GM23338 (cell line): ENCODE data around the gene PCP4L1. TPM values are rescaled to one million over a fixed set of nuclear protein-coding genes. Genes with fewer than 3 reads are reported as not detected.

ENCODE experiments used
- ATAC-seq: fragments of 200-7000 bp; cut with Tn5 transposase; 3 replicates; pipeline ENCODE4 v1.9.1; 2020
- DNase-seq: peaks from one replicate; pipeline ENCODE4 v3.0.0-alpha.2; 2015; ENCODE audit warnings: low spot score
- H2AFZ ChIP-seq: fragments of 200-600 bp; sonication (generic); 2 replicates; pipeline ENCODE4 v1.8.0; 2016; ENCODE audit warnings: antibody characterized with exemption, mild to moderate bottlenecking, moderate library complexity
- H3F3A ChIP-seq: fragments of 200-600 bp; sonication (generic); replicated peaks from 2 replicates; pipeline ENCODE4 v1.8.0; 2017; ENCODE audit warnings: antibody characterized with exemption, mixed run types, low read depth
- H3K27ac ChIP-seq: fragments of 200-600 bp; sonication (generic); 2 replicates; pipeline ENCODE4 v1.6.1; 2016; ENCODE audit warnings: low read depth
- H3K27me3 ChIP-seq: fragments of 200-600 bp; sonication (generic); 2 replicates; pipeline ENCODE4 v1.8.0; 2016; ENCODE audit warnings: mild to moderate bottlenecking, mixed run types, moderate library complexity; ENCODE audit not compliant: insufficient read depth
- H3K36me3 ChIP-seq: fragments of 200-600 bp; sonication (generic); 2 replicates; pipeline ENCODE4 v1.8.0; 2016; ENCODE audit warnings: mild to moderate bottlenecking; ENCODE audit not compliant: insufficient read depth
- H3K4me1 ChIP-seq: fragments of 200-600 bp; sonication (generic); 2 replicates; pipeline ENCODE4 v1.8.0; 2016; ENCODE audit warnings: mild to moderate bottlenecking, moderate library complexity; ENCODE audit not compliant: insufficient read depth
- H3K4me2 ChIP-seq: fragments of 200-600 bp; sonication (generic); 2 replicates; pipeline ENCODE4 v1.7.1; 2017; ENCODE audit warnings: mixed run types
- H3K4me3 ChIP-seq: fragments of 200-600 bp; sonication (generic); 2 replicates; pipeline ENCODE4 v1.6.1; 2016; ENCODE audit warnings: mixed run types
- H3K79me2 ChIP-seq: fragments of 200-600 bp; sonication (generic); replicated peaks from 2 replicates; pipeline ENCODE4 v1.8.0; 2017; ENCODE audit warnings: mild to moderate bottlenecking; ENCODE audit not compliant: insufficient read depth
- H3K9me2 ChIP-seq: fragments of 200-600 bp; sonication (generic); 2 replicates; pipeline ENCODE4 v1.8.0; 2017; ENCODE audit not compliant: insufficient read depth
- H4K20me1 ChIP-seq: fragments of 200-600 bp; sonication (generic); replicated peaks from 2 replicates; pipeline ENCODE4 v1.8.0; 2017; ENCODE audit warnings: mild to moderate bottlenecking; ENCODE audit not compliant: insufficient read depth
- H3K27ac Mint-ChIP-seq: 2 replicates; pipeline ENCODE4 v1.8.0; 2020; ENCODE audit warnings: inconsistent platforms, mild to moderate bottlenecking, moderate library complexity, mixed read lengths
- H3K27me3 Mint-ChIP-seq: 3 replicates; pipeline ENCODE4 v1.8.0; 2022; ENCODE audit warnings: low read depth, mild to moderate bottlenecking, moderate library complexity, mixed read lengths, inconsistent platforms; ENCODE audit not compliant: insufficient read depth, poor library complexity
- H3K36me3 Mint-ChIP-seq: 3 replicates; pipeline ENCODE4 v1.8.0; 2021; ENCODE audit warnings: low read depth, mild to moderate bottlenecking, inconsistent platforms, moderate library complexity, mixed read lengths
- H3K4me1 Mint-ChIP-seq: 3 replicates; pipeline ENCODE4 v1.8.0; 2020; ENCODE audit warnings: mild to moderate bottlenecking, inconsistent platforms, mixed read lengths
- H3K4me3 Mint-ChIP-seq: 3 replicates; pipeline ENCODE4 v1.8.0; 2021; ENCODE audit warnings: moderate library complexity, mild to moderate bottlenecking, inconsistent platforms, mixed read lengths
- H3K9me3 Mint-ChIP-seq: 3 replicates; pipeline ENCODE4 v1.8.0; 2020; ENCODE audit warnings: moderate library complexity, mild to moderate bottlenecking, inconsistent platforms, mixed read lengths
- CREB1 ChIP-seq: fragments of 250-450 bp; sonication (Bioruptor Pico); IDR thresholded peaks from 2 replicates; pipeline ENCODE4 v1.5.0; 2020; ENCODE audit warnings: low read depth, mild to moderate bottlenecking, moderate library complexity
- EZH2phosphoT487 ChIP-seq: fragments of 200-600 bp; sonication (generic); IDR thresholded peaks from one replicate; pipeline ENCODE4 v1.8.1; 2018; ENCODE audit warnings: antibody characterized with exemption; ENCODE audit not compliant: unreplicated experiment
- JUNB ChIP-seq: IDR thresholded peaks from one replicate; pipeline ENCODE4 v1.6.1; 2016; ENCODE audit warnings: antibody characterized with exemption; ENCODE audit not compliant: unreplicated experiment
- NANOG ChIP-seq: IDR thresholded peaks from 2 replicates; pipeline ENCODE4 v1.6.1; 2016; ENCODE audit warnings: antibody characterized with exemption, borderline replicate concordance
- POLR2AphosphoS5 ChIP-seq: IDR thresholded peaks from 2 replicates; pipeline ENCODE4 v1.6.1; 2016; ENCODE audit warnings: antibody characterized with exemption, low read depth
- REST ChIP-seq: IDR thresholded peaks from one replicate; pipeline ENCODE4 v1.6.1; 2018; ENCODE audit warnings: antibody characterized with exemption; ENCODE audit not compliant: unreplicated experiment
- STAT1 ChIP-seq: IDR thresholded peaks from one replicate; pipeline ENCODE4 v1.6.1; 2016; ENCODE audit warnings: antibody characterized with exemption; ENCODE audit not compliant: unreplicated experiment
- ZNF114 ChIP-seq: fragments of 250-450 bp; sonication (Bioruptor Pico); IDR thresholded peaks from 2 replicates; pipeline ENCODE4 v1.5.0; 2020; ENCODE audit warnings: mild to moderate bottlenecking, moderate library complexity
- ZNF331 ChIP-seq: fragments of 250-450 bp; sonication (Bioruptor Pico); IDR thresholded peaks from 2 replicates; pipeline ENCODE4 v1.5.0; 2020; ENCODE audit warnings: low read depth, mild to moderate bottlenecking, moderate library complexity
- polyA plus RNA-seq: library from polyadenylated mRNA; unstranded; fragments of >200 nt; fragmentation: Nextera tagmentation; extraction: Ambion mirVana; gene quantifications from 2 replicates; pipeline ENCODE4 v1.2.1, GENCODE V29; 2016
- total RNA-seq: library from RNA; depleted of rRNA; stranded (reverse); fragments of >200 nt; shearing (Covaris generic); gene quantifications from 2 replicates; pipeline ENCODE4 v1.2.3, GENCODE V29; 2014
- TF ChIP-seq, protein P1 (sequence below): fragments of 250-450 bp; sonication (Bioruptor Pico); IDR thresholded peaks from 2 replicates; pipeline ENCODE4 v1.5.0; 2020; ENCODE audit warnings: mild to moderate bottlenecking, moderate library complexity

The PCP4L1 gene
- total and polyA plus RNA-seq, 2 experiments from 2014 or later, result 1.4 to 1.7 TPM

GRCh38 chr1:161219078-161219892, 39.3 kb upstream of the PCP4L1 start:
- H3K27ac Mint-ChIP-seq, result no peak overlapping the region
- H3K36me3 Mint-ChIP-seq, result peaks cover 9% of the 10 kb centered on the region
- Histone ChIP-seq H3K27me3 (no peaks in the 10 kb centered on the region), H2AFZ (no peak overlapping the region; the same call in 1 of the 2 replicates), H3F3A (0 out of 2 replicates have a peak, but pooled peaks cover 6% of the 10 kb centered on the region), H4K20me1 (no peaks in the 10 kb centered on the region), H3K4me2 (no peak overlapping the region), H3K27ac (no peak overlapping the region), H3K4me3 (no peak overlapping the region), H3K9me2 (no peaks in the 10 kb centered on the region), H3K4me1 (peaks cover 22% of the 10 kb centered on the region), H3K36me3 (peaks cover 3% of the 10 kb centered on the region; the same call in 1 of the 2 replicates), H3K79me2 (no peaks in the 10 kb centered on the region)
- peaks cover 15% of the 10 kb centered on the region for H3K27me3 Mint-ChIP-seq
- no peak for ATAC-seq
- DNase-seq, result no peak
- peaks cover 34% of the 10 kb centered on the region for H3K4me1 Mint-ChIP-seq
- no peak overlapping the region for H3K4me3 Mint-ChIP-seq
- TF ChIP-seq JUNB, result no peak
- TF ChIP-seq CREB1 (CRISPR knock-in tag), result no peak
- TF ChIP-seq REST, result no peak
- TF ChIP-seq POLR2AphosphoS5, result no peak
- no peak for TF ChIP-seq NANOG
- no peaks in the 10 kb centered on the region; the same call in 2 of the 3 replicates for H3K9me3 Mint-ChIP-seq

- TF ChIP-seq JUNB (no peak), ZNF331 (no peak), EZH2phosphoT487 (no peak), CREB1 (CRISPR knock-in tag) (no peak), STAT1 (no peak), POLR2AphosphoS5 (no peak), NANOG (no peak), ZNF114 (CRISPR knock-in tag) (no peak)
- TF ChIP-seq, protein P1, sequence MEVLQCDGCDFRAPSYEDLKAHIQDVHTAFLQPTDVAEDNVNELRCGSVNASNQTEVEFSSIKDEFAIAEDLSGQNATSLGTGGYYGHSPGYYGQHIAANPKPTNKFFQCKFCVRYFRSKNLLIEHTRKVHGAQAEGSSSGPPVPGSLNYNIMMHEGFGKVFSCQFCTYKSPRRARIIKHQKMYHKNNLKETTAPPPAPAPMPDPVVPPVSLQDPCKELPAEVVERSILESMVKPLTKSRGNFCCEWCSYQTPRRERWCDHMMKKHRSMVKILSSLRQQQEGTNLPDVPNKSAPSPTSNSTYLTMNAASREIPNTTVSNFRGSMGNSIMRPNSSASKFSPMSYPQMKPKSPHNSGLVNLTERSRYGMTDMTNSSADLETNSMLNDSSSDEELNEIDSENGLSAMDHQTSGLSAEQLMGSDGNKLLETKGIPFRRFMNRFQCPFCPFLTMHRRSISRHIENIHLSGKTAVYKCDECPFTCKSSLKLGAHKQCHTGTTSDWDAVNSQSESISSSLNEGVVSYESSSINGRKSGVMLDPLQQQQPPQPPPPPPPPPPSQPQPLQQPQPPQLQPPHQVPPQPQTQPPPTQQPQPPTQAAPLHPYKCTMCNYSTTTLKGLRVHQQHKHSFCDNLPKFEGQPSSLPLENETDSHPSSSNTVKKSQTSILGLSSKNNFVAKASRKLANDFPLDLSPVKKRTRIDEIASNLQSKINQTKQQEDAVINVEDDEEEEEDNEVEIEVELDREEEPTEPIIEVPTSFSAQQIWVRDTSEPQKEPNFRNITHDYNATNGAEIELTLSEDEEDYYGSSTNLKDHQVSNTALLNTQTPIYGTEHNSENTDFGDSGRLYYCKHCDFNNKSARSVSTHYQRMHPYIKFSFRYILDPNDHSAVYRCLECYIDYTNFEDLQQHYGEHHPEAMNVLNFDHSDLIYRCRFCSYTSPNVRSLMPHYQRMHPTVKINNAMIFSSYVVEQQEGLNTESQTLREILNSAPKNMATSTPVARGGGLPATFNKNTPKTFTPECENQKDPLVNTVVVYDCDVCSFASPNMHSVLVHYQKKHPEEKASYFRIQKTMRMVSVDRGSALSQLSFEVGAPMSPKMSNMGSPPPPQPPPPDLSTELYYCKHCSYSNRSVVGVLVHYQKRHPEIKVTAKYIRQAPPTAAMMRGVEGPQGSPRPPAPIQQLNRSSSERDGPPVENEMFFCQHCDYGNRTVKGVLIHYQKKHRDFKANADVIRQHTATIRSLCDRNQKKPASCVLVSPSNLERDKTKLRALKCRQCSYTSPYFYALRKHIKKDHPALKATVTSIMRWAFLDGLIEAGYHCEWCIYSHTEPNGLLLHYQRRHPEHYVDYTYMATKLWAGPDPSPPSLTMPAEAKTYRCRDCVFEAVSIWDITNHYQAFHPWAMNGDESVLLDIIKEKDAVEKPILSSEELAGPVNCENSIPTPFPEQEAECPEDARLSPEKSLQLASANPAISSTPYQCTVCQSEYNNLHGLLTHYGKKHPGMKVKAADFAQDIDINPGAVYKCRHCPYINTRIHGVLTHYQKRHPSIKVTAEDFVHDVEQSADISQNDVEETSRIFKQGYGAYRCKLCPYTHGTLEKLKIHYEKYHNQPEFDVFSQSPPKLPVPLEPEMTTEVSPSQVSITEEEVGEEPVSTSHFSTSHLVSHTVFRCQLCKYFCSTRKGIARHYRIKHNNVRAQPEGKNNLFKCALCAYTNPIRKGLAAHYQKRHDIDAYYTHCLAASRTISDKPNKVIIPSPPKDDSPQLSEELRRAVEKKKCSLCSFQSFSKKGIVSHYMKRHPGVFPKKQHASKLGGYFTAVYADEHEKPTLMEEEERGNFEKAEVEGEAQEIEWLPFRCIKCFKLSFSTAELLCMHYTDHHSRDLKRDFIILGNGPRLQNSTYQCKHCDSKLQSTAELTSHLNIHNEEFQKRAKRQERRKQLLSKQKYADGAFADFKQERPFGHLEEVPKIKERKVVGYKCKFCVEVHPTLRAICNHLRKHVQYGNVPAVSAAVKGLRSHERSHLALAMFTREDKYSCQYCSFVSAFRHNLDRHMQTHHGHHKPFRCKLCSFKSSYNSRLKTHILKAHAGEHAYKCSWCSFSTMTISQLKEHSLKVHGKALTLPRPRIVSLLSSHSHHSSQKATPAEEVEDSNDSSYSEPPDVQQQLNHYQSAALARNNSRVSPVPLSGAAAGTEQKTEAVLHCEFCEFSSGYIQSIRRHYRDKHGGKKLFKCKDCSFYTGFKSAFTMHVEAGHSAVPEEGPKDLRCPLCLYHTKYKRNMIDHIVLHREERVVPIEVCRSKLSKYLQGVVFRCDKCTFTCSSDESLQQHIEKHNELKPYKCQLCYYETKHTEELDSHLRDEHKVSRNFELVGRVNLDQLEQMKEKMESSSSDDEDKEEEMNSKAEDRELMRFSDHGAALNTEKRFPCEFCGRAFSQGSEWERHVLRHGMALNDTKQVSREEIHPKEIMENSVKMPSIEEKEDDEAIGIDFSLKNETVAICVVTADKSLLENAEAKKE (CRISPR knock-in tag), result no peak
Measured at GRCh38 chr1:161220002-161220401, 38.5 kb upstream of the PCP4L1 start.

More at GRCh38 chr1:161220002-161220401, 38.5 kb upstream of the PCP4L1 start:
- Mint-ChIP-seq H3K4me3 (no peak overlapping the region), H3K36me3 (peaks cover 4% of the 10 kb centered on the region; the same call in 2 of the 3 replicates), H3K4me1 (peaks cover 34% of the 10 kb centered on the region), H3K27me3 (peaks cover 15% of the 10 kb centered on the region), H3K27ac (no peak overlapping the region), H3K9me3 (no peaks in the 10 kb centered on the region; the same call in 2 of the 3 replicates)
- no peaks in the 10 kb centered on the region for H3K79me2 ChIP-seq
- H3K4me3 ChIP-seq, result no peak overlapping the region
- no peak overlapping the region for H3K27ac ChIP-seq
- no peaks in the 10 kb centered on the region for H3K9me2 ChIP-seq
- no peak for ATAC-seq
- 0 out of 2 replicates have a peak, but pooled peaks cover 3% of the 10 kb centered on the region for H3F3A ChIP-seq
- H4K20me1 ChIP-seq, result no peaks in the 10 kb centered on the region
- H3K36me3 ChIP-seq, result no peaks in the 10 kb centered on the region
- no peak overlapping the region for H3K4me2 ChIP-seq
- H3K27me3 ChIP-seq, result no peaks in the 10 kb centered on the region
- peaks cover 22% of the 10 kb centered on the region for H3K4me1 ChIP-seq
- no peak overlapping the region for H2AFZ ChIP-seq
- DNase-seq, result no peak
